H1 (cell line): Measurements from ENCODE around the gene PRKN. TPM values are rescaled to one million over a fixed set of nuclear protein-coding genes. Genes with fewer than 3 reads are reported as not detected.

Experiments used
- CTCF ChIA-PET: fragments of 300-600 bp; sonication (Branson Sonifier 250); formaldehyde crosslinking; loops from one replicate; lab custom pipeline; 2021; ENCODE audit not compliant: partially characterized antibody; lab: Charles Lee
- POLR2A ChIA-PET: fragments of 300-600 bp; sonication (Branson Sonifier 250); formaldehyde crosslinking; loops from one replicate; lab custom pipeline; 2021; ENCODE audit warnings: inconsistent platforms; ENCODE audit not compliant: partially characterized antibody; lab: Charles Lee
- DNase-seq, 2 experiments: peaks; one replicate each; pipeline versions ENCODE4 v3.0.0 to v3.0.0-alpha.2; 2010 to 2022; ENCODE audit warnings: low spot score in 2 of 2, low read depth in 1 of 2, mixed read lengths in 1 of 2
- FAIRE-seq: peaks from 2 replicates; lab custom pipeline; 2011; peaks lifted over from hg19 to GRCh38; lab: Jason Lieb, UNC
- H2AFZ ChIP-seq: 2 replicates; pipeline ENCODE4 v1.8.1; 2012; ENCODE audit warnings: low read length, inconsistent platforms
- H2AK5ac ChIP-seq: 2 replicates; pipeline ENCODE4 v1.6.1; 2013; ENCODE audit warnings: low read depth, low read length
- H2BK120ac ChIP-seq: replicated peaks from 2 replicates; pipeline ENCODE3; 2013; ENCODE audit warnings: low read depth, low read length, inconsistent platforms
- H2BK12ac ChIP-seq: 2 replicates; pipeline ENCODE4 v1.6.1; 2013; ENCODE audit warnings: low read depth, low read length
- H2BK15ac ChIP-seq: 2 replicates; pipeline ENCODE4 v1.6.1; 2013; ENCODE audit warnings: low read length
- H2BK20ac ChIP-seq: 2 replicates; pipeline ENCODE4 v1.6.1; 2013; ENCODE audit warnings: low read length
- H2BK5ac ChIP-seq: 2 replicates; pipeline ENCODE4 v1.6.1; 2013; ENCODE audit warnings: low read depth, low read length
- H3K14ac ChIP-seq: 2 replicates; pipeline ENCODE4 v1.6.1; 2013; ENCODE audit warnings: inconsistent platforms; ENCODE audit not compliant: insufficient read length
- H3K18ac ChIP-seq: 2 replicates; pipeline ENCODE4 v1.6.1; 2013; ENCODE audit warnings: low read length; ENCODE audit errors: extremely low read depth
- H3K23ac ChIP-seq: 2 replicates; pipeline ENCODE4 v1.6.1; 2013; ENCODE audit warnings: inconsistent platforms; ENCODE audit not compliant: insufficient read length
- H3K23me2 ChIP-seq: 2 replicates; pipeline ENCODE4 v1.6.1; 2013; ENCODE audit warnings: low read depth, low read length
- H3K27ac ChIP-seq: 2 replicates; pipeline ENCODE4 v1.6.1; 2011; ENCODE audit warnings: low read depth, low read length, inconsistent platforms
- H3K27me3 ChIP-seq, 4 experiments: replicated peaks in 1 of 4; 1 replicate in 1 of 4; 2 replicates in 3 of 4; pipeline versions ENCODE4 v1.6.1 to v1.8.1; 2011 to 2013; ENCODE audit warnings: low read length in 3 of 4, mild to moderate bottlenecking in 3 of 4, inconsistent platforms in 2 of 4, mixed read lengths in 2 of 4, moderate library complexity in 1 of 4; ENCODE audit not compliant: control insufficient read depth in 3 of 4, insufficient read depth in 3 of 4; ENCODE audit errors: extremely low read depth in 1 of 4
- H3K36me3 ChIP-seq, 4 experiments: 2 replicates each; pipeline versions ENCODE4 v1.6.1 to v1.8.1; 2011 to 2013; ENCODE audit warnings: mild to moderate bottlenecking in 4 of 4, low read length in 3 of 4, moderate library complexity in 2 of 4, control low read depth in 1 of 4, inconsistent platforms in 1 of 4; ENCODE audit not compliant: insufficient read depth in 4 of 4, control insufficient read depth in 2 of 4
- H3K4ac ChIP-seq: replicated peaks from 2 replicates; pipeline ENCODE3; 2013; ENCODE audit warnings: low read length, low read depth, mixed read lengths, inconsistent platforms; ENCODE audit not compliant: insufficient read length
- H3K4me1 ChIP-seq, 4 experiments: replicated peaks in 1 of 4; 1 replicate in 1 of 4; 2 replicates in 3 of 4; pipeline versions ENCODE4 v1.6.1 to v1.8.1; 2011 to 2013; ENCODE audit warnings: low read length in 3 of 4, inconsistent platforms in 2 of 4, mixed read lengths in 1 of 4; ENCODE audit not compliant: insufficient read depth in 4 of 4, control insufficient read depth in 3 of 4
- H3K4me2 ChIP-seq, 2 experiments: 2 replicates each; pipeline versions ENCODE4 v1.6.1 to v1.8.1; 2011 to 2013; ENCODE audit warnings: low read depth in 2 of 2, low read length in 2 of 2, control low read depth in 1 of 2, inconsistent platforms in 1 of 2, mild to moderate bottlenecking in 1 of 2; ENCODE audit not compliant: insufficient read depth in 1 of 2
- H3K4me3 ChIP-seq, 4 experiments: fragments of 200-600, 300-600 bp in 1 of 4; sonication (generic), shearing (Covaris generic), sonication (Bioruptor Twin) in 1 of 4; 2 replicates each; pipeline versions ENCODE4 v1.5.1 to v1.8.1; 2011 to 2016; ENCODE audit warnings: low read length in 4 of 4, low read depth in 3 of 4, control low read depth in 2 of 4, inconsistent platforms in 2 of 4, mild to moderate bottlenecking in 2 of 4, mixed read lengths in 1 of 4, moderate library complexity in 1 of 4; ENCODE audit not compliant: insufficient read depth in 2 of 4; ENCODE audit errors: extremely low read depth in 1 of 4
- H3K56ac ChIP-seq: replicated peaks from 2 replicates; pipeline ENCODE3; 2013; ENCODE audit warnings: low read depth, mild to moderate bottlenecking, mixed read lengths, low read length, inconsistent platforms; ENCODE audit not compliant: insufficient read length
- H3K79me1 ChIP-seq: 2 replicates; pipeline ENCODE4 v1.6.1; 2013; ENCODE audit warnings: low read depth, low read length, control low read depth
- H3K79me2 ChIP-seq, 2 experiments: 2 replicates each; pipeline versions ENCODE4 v1.6.1 to v1.8.1; 2012 to 2013; ENCODE audit warnings: low read length in 2 of 2, mild to moderate bottlenecking in 2 of 2, inconsistent platforms in 1 of 2; ENCODE audit not compliant: insufficient read depth in 2 of 2, control insufficient read depth in 1 of 2
- H3K9ac ChIP-seq, 4 experiments: replicated peaks in 1 of 4; 1 replicate in 1 of 4; 2 replicates in 3 of 4; pipeline versions ENCODE4 v1.6.1 to v1.8.1; 2011 to 2013; ENCODE audit warnings: low read depth in 3 of 4, low read length in 3 of 4, control low read depth in 2 of 4, mild to moderate bottlenecking in 2 of 4, moderate library complexity in 2 of 4, inconsistent platforms in 1 of 4; ENCODE audit errors: extremely low read depth in 1 of 4
- H3K9me3 ChIP-seq, 2 experiments: 2 replicates each; pipeline versions ENCODE4 v1.6.1 to v1.8.1; 2012 to 2013; ENCODE audit warnings: mild to moderate bottlenecking in 2 of 2, moderate library complexity in 2 of 2, control low read depth in 1 of 2, inconsistent platforms in 1 of 2, low read depth in 1 of 2, low read length in 1 of 2, mixed read lengths in 1 of 2; ENCODE audit not compliant: insufficient read depth in 2 of 2
- H4K20me1 ChIP-seq, 2 experiments: replicated peaks in 1 of 2; 2 replicates each; pipeline versions ENCODE3 to v1.8.1; 2011 to 2013; ENCODE audit warnings: inconsistent platforms in 2 of 2, low read length in 2 of 2, mild to moderate bottlenecking in 1 of 2; ENCODE audit not compliant: insufficient read depth in 2 of 2, control insufficient read depth in 1 of 2
- H4K5ac ChIP-seq: 2 replicates; pipeline ENCODE4 v1.6.1; 2013; ENCODE audit warnings: low read length, low read depth, mixed read lengths, inconsistent platforms; ENCODE audit not compliant: insufficient read length
- H4K8ac ChIP-seq: 2 replicates; pipeline ENCODE4 v1.8.0; 2013; ENCODE audit warnings: mild to moderate bottlenecking, moderate library complexity, low read length, inconsistent platforms; ENCODE audit not compliant: insufficient read depth; ENCODE audit errors: extremely low read depth
- H4K91ac ChIP-seq: replicated peaks from 2 replicates; pipeline ENCODE3; 2013; ENCODE audit warnings: low read length, mixed read lengths, inconsistent platforms; ENCODE audit not compliant: insufficient read length
- CEBPB ChIP-seq: IDR thresholded peaks from 2 replicates; pipeline ENCODE4 v1.6.1; 2012; ENCODE audit warnings: low read depth, low read length
- CTBP2 ChIP-seq: IDR thresholded peaks from 2 replicates; pipeline ENCODE4 v1.7.0; 2011; ENCODE audit warnings: borderline replicate concordance, mild to moderate bottlenecking, moderate library complexity, mixed read lengths, low read length; ENCODE audit not compliant: insufficient read depth, insufficient read length
- E2F6 ChIP-seq: IDR thresholded peaks from 2 replicates; pipeline ENCODE4 v1.6.1; 2012; ENCODE audit warnings: inconsistent platforms
- GABPA ChIP-seq: IDR thresholded peaks from 2 replicates; pipeline ENCODE4 v1.6.1; 2011; ENCODE audit warnings: mild to moderate bottlenecking, low read length, moderate library complexity, borderline replicate concordance; ENCODE audit not compliant: insufficient read depth
- JUN ChIP-seq: IDR thresholded peaks from 2 replicates; pipeline ENCODE4 v1.6.1; 2011; ENCODE audit warnings: low read depth, mild to moderate bottlenecking, improper control_type of control experiment, low read length
- KDM1A ChIP-seq: fragments of 200-600, 300-600 bp; sonication (generic); IDR thresholded peaks from 2 replicates; pipeline ENCODE4 v1.7.1; 2016; ENCODE audit warnings: mild to moderate bottlenecking, low read length, borderline replicate concordance
- KDM5A ChIP-seq: fragments of 200-600 bp; IDR thresholded peaks from 2 replicates; pipeline ENCODE4 v1.7.1; 2012; ENCODE audit warnings: mild to moderate bottlenecking, low read length, inconsistent platforms, mixed read lengths
- NRF1 ChIP-seq: IDR thresholded peaks from 2 replicates; pipeline ENCODE4 v1.6.1; 2011; ENCODE audit warnings: mild to moderate bottlenecking, low read depth, low read length, improper control_type of control experiment
- POLR2A ChIP-seq, 2 experiments: IDR thresholded peaks; 1 replicate in 1 of 2; 2 replicates in 1 of 2; pipeline ENCODE4 v1.6.1; 2011; ENCODE audit warnings: low read depth in 2 of 2, low read length in 2 of 2, mild to moderate bottlenecking in 2 of 2; ENCODE audit errors: control extremely low read depth in 1 of 2
- POLR2AphosphoS5 ChIP-seq: IDR thresholded peaks from 2 replicates; pipeline ENCODE4 v1.6.1; 2011; ENCODE audit warnings: low read depth, low read length
- SAP30 ChIP-seq: fragments of 300-600 bp; sonication (generic); IDR thresholded peaks from 2 replicates; pipeline ENCODE4 v1.7.1; 2012; ENCODE audit warnings: low read length, moderate library complexity, mild to moderate bottlenecking, inconsistent platforms; ENCODE audit not compliant: insufficient read depth, insufficient replicate concordance
- USF2 ChIP-seq: IDR thresholded peaks from 2 replicates; pipeline ENCODE4 v1.6.1; 2011; ENCODE audit warnings: low read length, improper control_type of control experiment
- WGBS, 2 experiments: shearing (Covaris generic) in 1 of 2; methylation state at CpG; one replicate each; pipeline versions ENCODE4 v1.1.6 to v1.1.7; 2013 to 2015; ENCODE audit warnings: low lambda C conversion rate in 2 of 2, mixed read lengths in 2 of 2, inconsistent platforms in 1 of 2, low coverage in 1 of 2, missing lambda C conversion rate in 1 of 2; ENCODE audit not compliant: insufficient replicate concordance in 2 of 2, insufficient coverage in 1 of 2, insufficient read length in 1 of 2; ENCODE audit errors: extremely low coverage in 1 of 2, missing lambda C conversion rate in 1 of 2; 5-methylcytosine and 5-hydroxymethylcytosine counted together
- polyA plus RNA-seq, 7 experiments: library from polyadenylated mRNA; depleted of rRNA in 3 of 7; stranded (reverse) in 5 of 7; unstranded in 2 of 7; fragments of >200 nt in 5 of 7; fragments of 200-250 nt in 2 of 7; gene quantifications; 1 replicate in 5 of 7; 2 replicates in 1 of 7; 4 replicates in 1 of 7; pipeline versions ENCODE4 v1.2.1 to v1.2.3, GENCODE V29; 2011 to 2013; ENCODE audit warnings: missing spikeins in 2 of 7, mixed read lengths in 2 of 7
- total RNA-seq: library from RNA; stranded (reverse); fragmentation: NEBNext Ultra II Directional; extraction: Animal tissue kit (Norgen Biotek cat#: 25700); gene quantifications from 2 replicates; pipeline ENCODE4 v1.2.1, GENCODE V29; 2021

PRKN gene
- total and polyA plus RNA-seq, 2 of the 8 experiments (the other 6 are each of a cell fraction or from before 2014, with no cell fraction given), result 0.13 to 0.29 TPM

GRCh38 chr6:162443101-162443500, 284.5 kb downstream of the PRKN start:
- no peak overlapping the region for H3K4ac ChIP-seq
- no peak overlapping the region for H2BK15ac ChIP-seq
- H3K27me3 ChIP-seq, result peaks cover 0 to 3% (median 0%) of the 10 kb centered on the region in 4 experiments; a peak in 2 of 7 replicates
- no peaks in the 10 kb centered on the region for H3K79me2 ChIP-seq
- H3K14ac ChIP-seq, result no peak overlapping the region
- H4K5ac ChIP-seq, result no peak overlapping the region
- H3K56ac ChIP-seq, result no peak overlapping the region
- ChIA-PET CTCF (interaction anchor here (0.6 to 3.2 kb wide), 10 partner anchors 11 to 1025 kb away, joined by 3 to 12 read pairs (median 4); no protein-coding TSS in a partner anchor), POLR2A (no interaction called here)
- H4K91ac ChIP-seq, result no peak overlapping the region
- peaks cover 0 to 5% of the 10 kb centered on the region in 2 experiments; a peak in 1 of 4 replicates for H3K9me3 ChIP-seq
- H3K36me3 ChIP-seq, result peaks cover 0 to 2% (median 0%) of the 10 kb centered on the region in 4 experiments; a peak in 1 of 8 replicates
- DNase-seq, result no peak
- H2AK5ac ChIP-seq, result no peak overlapping the region
- no peak overlapping the region for H4K8ac ChIP-seq
- H3K23me2 ChIP-seq, result no peaks in the 10 kb centered on the region; the same call in 1 of the 2 replicates
- FAIRE-seq, result no peak
- no peak overlapping the region for H2BK5ac ChIP-seq
- no peak overlapping the region for H3K4me3 ChIP-seq
- no peak overlapping the region for H2BK120ac ChIP-seq
- H3K4me1 ChIP-seq, result peaks cover 0 to 7% (median 2%) of the 10 kb centered on the region in 4 experiments; a peak in 2 of 7 replicates
- H4K20me1 ChIP-seq, result no peaks in the 10 kb centered on the region
- no peak overlapping the region for H3K23ac ChIP-seq
- no peak overlapping the region for H3K27ac ChIP-seq
- no peak overlapping the region for H2BK12ac ChIP-seq
- no peak overlapping the region for H2BK20ac ChIP-seq
- no peak overlapping the region for H3K4me2 ChIP-seq
- no peak overlapping the region for H3K9ac ChIP-seq
- no peaks in the 10 kb centered on the region for H3K79me1 ChIP-seq
- H2AFZ ChIP-seq, result no peak overlapping the region
- 68% methylated on average over 10 of the region's 10 CpGs; no CpG with 5 or more reads in 1 of the 2 experiments for WGBS, 2 experiments
- no peak overlapping the region for H3K18ac ChIP-seq
- TF ChIP-seq CEBPB, result no peak
- TF ChIP-seq E2F6, result no peak
- TF ChIP-seq SAP30, result no peak
- TF ChIP-seq NRF1, result no peak
- TF ChIP-seq KDM5A, result no peak
- TF ChIP-seq USF2, result no peak
- TF ChIP-seq CTBP2, result no peak
- TF ChIP-seq GABPA, result no peak
- TF ChIP-seq KDM1A, result no peak
- no peak for TF ChIP-seq POLR2A (IDR thresholded peaks at IDR 0.05; ENCODE audit: control extremely low read depth in 1 of 2, low read depth in 2 of 2, low read length in 2 of 2)
- no peak for TF ChIP-seq JUN
- TF ChIP-seq POLR2AphosphoS5, result no peak
